AG09309 (cell line): ENCODE data around the gene CXCL14.

Source experiments
- DNase-seq: peaks from one replicate; pipeline ENCODE4 v3.0.0-alpha.2; 2010; ENCODE audit warnings: low read depth
- H3K4me3 ChIP-seq: 2 replicates; pipeline ENCODE4 v1.5.1; 2011; ENCODE audit warnings: mild to moderate bottlenecking, low read depth, low read length, moderate library complexity; ENCODE audit not compliant: control insufficient read depth
- CTCF ChIP-seq: IDR thresholded peaks from 2 replicates; pipeline ENCODE4 v1.5.1; 2011; ENCODE audit warnings: mild to moderate bottlenecking, low read depth, low read length, inconsistent platforms; ENCODE audit not compliant: insufficient read depth, control insufficient read depth; ENCODE audit errors: missing control alignments

CXCL14 gene

GRCh38 chr5:135582099-135582781, 3.4 kb upstream of the CXCL14 start:
- TF ChIP-seq CTCF, result no peak
- no peak overlapping the region for H3K4me3 ChIP-seq
- DNase-seq, result no peak

GRCh38 chr5:135578305-135578684, 496 bp downstream of the CXCL14 start:
- peak overlapping the region; percentile 35 for H3K4me3 ChIP-seq
- TF ChIP-seq CTCF, result no peak
- no peak for DNase-seq

DNA sequence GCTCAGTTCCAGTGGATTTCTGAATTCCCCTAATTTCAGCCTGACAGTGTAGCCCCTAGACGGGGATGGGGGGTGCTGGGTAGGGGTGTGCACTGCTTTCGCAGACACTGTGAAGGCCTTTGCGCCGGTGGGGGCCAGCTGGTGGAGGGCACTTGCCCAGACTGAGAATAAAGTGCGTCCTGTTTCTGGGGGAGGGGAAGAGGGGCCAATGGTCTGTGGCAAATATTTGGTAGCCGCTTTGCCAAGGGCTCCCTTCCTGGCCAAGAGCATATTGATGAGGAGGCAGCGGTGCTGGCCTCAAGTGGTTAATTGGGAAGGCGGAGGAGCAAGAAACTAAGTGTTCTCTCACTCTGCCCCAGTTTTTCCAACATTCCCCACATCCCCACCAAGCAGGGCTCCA, 1.4 kb downstream of the CXCL14 start:
- H3K4me3 ChIP-seq, result no peak overlapping the region
- no peak for TF ChIP-seq CTCF
- DNase-seq, result no peak

DNA sequence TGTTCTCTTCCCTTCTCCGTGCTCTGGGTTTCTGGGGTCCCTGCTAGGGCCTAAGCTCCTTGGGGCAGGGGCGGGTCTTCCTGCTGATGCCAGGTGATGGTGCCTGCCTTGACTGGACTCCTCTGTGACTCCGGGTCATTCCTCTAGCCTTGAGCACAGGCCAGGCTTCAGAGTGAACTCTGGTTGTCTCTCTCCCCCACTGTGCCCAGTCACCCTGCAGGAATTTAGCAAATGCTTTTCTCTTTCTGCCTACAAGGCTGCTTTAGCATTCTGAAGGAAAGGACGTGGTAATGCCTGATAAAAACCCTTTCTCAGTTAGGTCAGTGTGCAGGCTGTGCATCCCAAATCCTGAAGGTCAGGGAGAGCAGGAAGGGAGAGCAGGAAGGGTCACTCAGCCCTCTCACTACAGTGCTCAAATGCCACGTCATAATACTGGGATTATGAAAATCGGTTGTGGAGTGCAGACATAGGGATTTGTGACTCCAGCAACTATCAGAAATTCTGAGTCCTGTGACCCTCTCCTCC, 2.7 kb downstream of the CXCL14 start:
- no peak overlapping the region for H3K4me3 ChIP-seq
- no peak for DNase-seq
- TF ChIP-seq CTCF, result no peak

DNA sequence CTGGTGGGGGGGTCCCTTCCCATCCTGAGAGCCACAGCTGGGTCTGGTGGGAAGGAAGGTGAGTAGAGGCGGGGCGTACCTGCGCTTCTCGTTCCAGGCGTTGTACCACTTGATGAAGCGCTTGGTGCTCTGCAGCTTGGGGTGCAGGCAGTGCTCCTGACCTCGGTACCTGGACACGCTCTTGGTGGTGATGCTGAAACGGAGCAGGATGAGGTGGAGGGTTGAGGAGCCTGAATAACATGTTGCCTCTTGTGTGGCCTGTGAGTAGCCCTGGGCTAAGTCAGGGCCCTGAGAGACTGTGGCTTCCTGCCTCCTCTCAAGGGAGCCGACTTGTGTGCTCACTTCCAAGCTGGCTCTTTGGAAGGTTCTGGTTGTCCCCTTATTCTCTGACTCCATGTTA, 4.3 kb downstream of the CXCL14 start:
- no peak overlapping the region for H3K4me3 ChIP-seq
- TF ChIP-seq CTCF, result no peak
- DNase-seq, result no peak

DNA sequence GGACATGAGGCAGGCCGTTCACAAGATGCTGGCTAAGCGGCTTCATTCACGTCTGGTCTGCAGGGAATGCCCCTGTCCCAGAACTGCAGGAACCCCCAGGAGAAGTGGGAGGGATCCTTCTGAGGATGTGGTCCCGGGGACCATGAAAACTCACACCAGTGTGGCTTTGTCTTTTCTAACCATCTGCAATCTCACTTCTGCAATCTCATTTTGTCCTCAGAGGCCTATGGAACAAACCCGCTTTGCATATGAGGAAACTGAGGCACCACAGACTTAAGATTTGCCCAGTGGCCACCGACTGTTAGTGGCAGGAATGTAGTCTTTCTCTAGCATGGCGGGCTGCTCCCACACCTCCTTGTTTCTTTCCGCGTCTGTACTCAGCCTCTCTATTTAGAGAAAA, 6.9 kb downstream of the CXCL14 start:
- TF ChIP-seq CTCF, result no peak
- no peak overlapping the region for H3K4me3 ChIP-seq
- DNase-seq, result no peak
